Tibial artery (tissue), 4 donors: ENCODE measurements around the gene KLC1.

Source experiments
- DNase-seq, 2 donors: peaks; one replicate each; pipeline ENCODE4 v3.0.0-alpha.2; 2019
- H3K27ac ChIP-seq, 2 donors: fragments of 200-600 bp; sonication (generic) in 1 of 2; 1 replicate in 1 of 2; 2 replicates in 1 of 2; pipeline ENCODE4 v1.5.1; 2018 to 2019; ENCODE audit warnings: mild to moderate bottlenecking in 1 of 2
- H3K27me3 ChIP-seq, 2 donors: fragments of 200-600 bp; sonication (generic) in 1 of 2; one replicate each; pipeline versions ENCODE4 v1.5.1 to v1.6.0; 2016 to 2019
- H3K36me3 ChIP-seq, 3 donors: fragments of 200-600 bp; sonication (generic) in 2 of 3; one replicate each; pipeline ENCODE4 v1.5.1; 2016 to 2019; ENCODE audit warnings: mild to moderate bottlenecking in 2 of 3
- H3K4me1 ChIP-seq, 4 donors: fragments of 200-600 bp; sonication (generic) in 2 of 4; 1 replicate in 3 of 4; 2 replicates in 1 of 4; pipeline ENCODE4 v1.5.1; 2016 to 2019
- H3K4me3 ChIP-seq, 2 donors: fragments of 200-600 bp; sonication (generic) in 1 of 2; 1 replicate in 1 of 2; 2 replicates in 1 of 2; pipeline ENCODE4 v1.5.1; 2018 to 2019; ENCODE audit warnings: mild to moderate bottlenecking in 2 of 2
- H3K9me3 ChIP-seq, 3 donors: fragments of 200-600 bp; sonication (generic) in 1 of 3; one replicate each; pipeline ENCODE4 v1.5.1; 2016 to 2019
- intact Hi-C: fragments of 100-400 bp; cut with DNase I; formaldehyde crosslinking; loops from one replicate; pipeline ENCODE4 v1.15.0; 2023; ENCODE audit warnings: low total_unique reads
- TF ChIP-seq, protein P1 (sequence below), 2 experiments: fragments of 200-600 bp in 1 of 2; fragments of 450-650 bp in 1 of 2; IDR thresholded peaks; one replicate each; pipeline ENCODE4 v1.5.1; 2017 to 2019; ENCODE audit warnings: antibody characterized with exemption in 2 of 2, mild to moderate bottlenecking in 1 of 2, moderate library complexity in 1 of 2

Gene KLC1

GRCh38 chr14:103740991-103741689, 112.1 kb downstream of the KLC1 start:
- Histone ChIP-seq H3K27me3 (no peaks in the 10 kb centered on the region), H3K27ac (no peak overlapping the region), H3K4me3 (no peak overlapping the region), H3K9me3 (no peaks in the 10 kb centered on the region), H3K4me1 (peaks cover 0 to 23% (median 16%) of the 10 kb centered on the region in 4 donors), H3K36me3 (peaks cover 0 to 67% (median 24%) of the 10 kb centered on the region in 3 donors)
- TF ChIP-seq, protein P1, sequence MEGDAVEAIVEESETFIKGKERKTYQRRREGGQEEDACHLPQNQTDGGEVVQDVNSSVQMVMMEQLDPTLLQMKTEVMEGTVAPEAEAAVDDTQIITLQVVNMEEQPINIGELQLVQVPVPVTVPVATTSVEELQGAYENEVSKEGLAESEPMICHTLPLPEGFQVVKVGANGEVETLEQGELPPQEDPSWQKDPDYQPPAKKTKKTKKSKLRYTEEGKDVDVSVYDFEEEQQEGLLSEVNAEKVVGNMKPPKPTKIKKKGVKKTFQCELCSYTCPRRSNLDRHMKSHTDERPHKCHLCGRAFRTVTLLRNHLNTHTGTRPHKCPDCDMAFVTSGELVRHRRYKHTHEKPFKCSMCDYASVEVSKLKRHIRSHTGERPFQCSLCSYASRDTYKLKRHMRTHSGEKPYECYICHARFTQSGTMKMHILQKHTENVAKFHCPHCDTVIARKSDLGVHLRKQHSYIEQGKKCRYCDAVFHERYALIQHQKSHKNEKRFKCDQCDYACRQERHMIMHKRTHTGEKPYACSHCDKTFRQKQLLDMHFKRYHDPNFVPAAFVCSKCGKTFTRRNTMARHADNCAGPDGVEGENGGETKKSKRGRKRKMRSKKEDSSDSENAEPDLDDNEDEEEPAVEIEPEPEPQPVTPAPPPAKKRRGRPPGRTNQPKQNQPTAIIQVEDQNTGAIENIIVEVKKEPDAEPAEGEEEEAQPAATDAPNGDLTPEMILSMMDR (IDR thresholded peaks at IDR 0.05), result no peak
- intact Hi-C loops, result no loop called here
- peak in 1 of 2 donors; percentile 44 for DNase-seq

GRCh38 chr14:103741876-103742275, 112.9 kb downstream of the KLC1 start:
- Histone ChIP-seq H3K9me3 (no peaks in the 10 kb centered on the region), H3K27me3 (no peaks in the 10 kb centered on the region), H3K4me1 (peaks cover 0 to 15% (median 9%) of the 10 kb centered on the region in 4 donors), H3K27ac (no peak overlapping the region), H3K36me3 (peaks cover 0 to 74% (median 24%) of the 10 kb centered on the region in 3 donors), H3K4me3 (no peak overlapping the region)
- TF ChIP-seq, protein P1 (IDR thresholded peaks at IDR 0.05), result no peak
- peak in 1 of 2 donors; percentile 61 for DNase-seq
- intact Hi-C loops, result no loop called here

DNA sequence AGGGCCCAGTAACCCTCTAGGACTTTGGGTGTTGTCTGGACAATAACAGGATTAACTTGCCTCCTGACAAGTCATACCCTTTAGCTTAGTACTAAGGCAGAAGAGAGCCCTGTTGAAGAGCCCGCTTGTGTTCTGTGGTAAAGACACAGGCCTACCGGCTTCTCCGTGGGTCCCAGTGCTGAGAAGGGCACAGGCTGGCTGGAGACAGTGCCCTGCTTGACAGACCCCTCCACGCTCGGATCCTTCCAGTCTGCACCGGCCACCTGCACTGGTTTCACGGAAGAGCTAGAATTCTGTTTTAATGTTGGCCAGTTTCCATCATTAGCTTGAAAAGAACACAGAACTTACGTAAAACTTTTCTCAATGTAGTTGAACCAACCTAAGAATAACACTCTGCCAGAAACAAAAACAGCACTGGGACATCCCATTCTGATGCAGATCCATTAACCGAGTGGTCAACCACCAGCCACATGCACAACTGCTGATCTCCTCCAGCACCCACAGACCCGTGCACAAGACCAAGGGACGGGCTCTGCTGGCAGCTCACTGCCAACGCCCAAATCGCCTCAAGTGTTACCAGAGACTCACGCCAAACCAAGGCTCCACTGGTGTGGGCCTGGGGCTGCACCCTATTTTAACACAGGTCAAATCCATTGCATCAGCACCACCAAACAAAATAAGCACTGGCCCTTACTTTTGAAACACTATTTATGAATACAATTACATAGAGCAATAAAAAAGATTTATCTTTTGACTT, 113.7 kb downstream of the KLC1 start:
- intact Hi-C loops, result no loop called here
- DNase-seq, result peak in 1 of 2 donors; percentile 44

GRCh38 chr14:103743691-103744090, 114.7 kb downstream of the KLC1 start:
- no peaks in the 10 kb centered on the region for H3K9me3 ChIP-seq
- H3K4me3 ChIP-seq, result no peak overlapping the region
- peaks cover 0 to 77% (median 17%) of the 10 kb centered on the region in 3 donors for H3K36me3 ChIP-seq
- intact Hi-C loops, result no loop called here
- peaks cover 0 to 7% (median 0%) of the 10 kb centered on the region in 4 donors for H3K4me1 ChIP-seq
- TF ChIP-seq, protein P1 (IDR thresholded peaks at IDR 0.05), result no peak
- H3K27me3 ChIP-seq, result no peaks in the 10 kb centered on the region
- DNase-seq, result no peak
- no peak overlapping the region for H3K27ac ChIP-seq

More for the DNA sequence above, 113.7 kb downstream of the KLC1 start:
- H3K27ac ChIP-seq, result no peak overlapping the region
- no peaks in the 10 kb centered on the region for H3K9me3 ChIP-seq
- H3K27me3 ChIP-seq, result no peaks in the 10 kb centered on the region
- no peak overlapping the region for H3K4me3 ChIP-seq
- peaks cover 0 to 7% (median 3%) of the 10 kb centered on the region in 4 donors for H3K4me1 ChIP-seq
- H3K36me3 ChIP-seq, result peaks cover 0 to 77% (median 24%) of the 10 kb centered on the region in 3 donors
- TF ChIP-seq, protein P1 (IDR thresholded peaks at IDR 0.05), result no peak

DNA sequence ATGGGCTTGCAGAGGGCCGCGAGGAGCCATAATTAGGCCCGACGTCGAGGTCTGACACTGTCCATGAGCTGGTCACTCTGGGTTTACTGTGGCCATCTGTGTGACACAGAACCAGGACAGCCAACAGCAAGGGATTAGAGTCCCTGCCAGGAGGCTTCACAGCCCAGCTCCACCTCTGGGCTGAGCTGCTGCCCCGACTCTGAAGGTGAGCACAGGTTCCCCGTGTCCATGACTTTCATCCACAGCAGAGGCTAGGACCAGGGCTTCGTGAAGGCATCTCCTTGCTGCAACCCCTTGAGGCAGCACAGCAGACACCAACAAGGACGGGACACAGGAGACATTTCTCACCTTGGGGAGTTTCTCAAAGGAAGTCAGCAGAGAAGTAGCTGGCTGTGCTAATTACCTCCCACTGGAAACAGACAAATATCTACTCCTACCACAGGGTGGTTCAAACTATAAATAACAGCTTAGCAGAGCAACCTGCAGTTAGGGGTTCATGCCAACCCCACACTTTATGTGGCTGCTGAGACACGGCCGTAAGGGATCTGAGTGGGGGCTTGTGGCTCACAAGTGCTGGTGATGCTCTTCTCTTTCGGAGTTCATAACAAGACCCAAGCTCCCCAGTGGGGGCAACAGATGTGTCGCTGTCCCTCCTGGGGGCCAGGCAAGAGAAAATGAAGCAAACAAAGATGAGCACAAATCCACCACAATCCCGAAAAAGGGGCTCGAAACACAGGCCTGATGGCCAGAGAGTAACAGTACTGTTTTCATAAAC, 115.8 kb downstream of the KLC1 start:
- Histone ChIP-seq H3K4me1 (no peaks in the 10 kb centered on the region), H3K9me3 (no peaks in the 10 kb centered on the region), H3K27me3 (no peaks in the 10 kb centered on the region), H3K27ac (no peak overlapping the region), H3K4me3 (no peak overlapping the region), H3K36me3 (peaks cover 7 to 78% (median 9%) of the 10 kb centered on the region in 3 donors)
- no peak for DNase-seq
- intact Hi-C loops, result no loop called here
- TF ChIP-seq, protein P1 (IDR thresholded peaks at IDR 0.05), result no peak
